Activated T-helper 2 cell treated with anti-CD3 and anti-CD28 coated beads, Interferon-gamma antibody, Interleukin-2, Interleukin-4, amounts not matched to agents 10 μg/mL and 5 μg/mL and 100 μg/mL, durations not matched to agents 14 hours and 24 hours and 36 hours (primary cell): Measurements from ENCODE around the gene PPP2CA. TPM values are rescaled to one million over a fixed set of nuclear protein-coding genes. Genes with fewer than 3 reads are reported as not detected.
"Not testable (repeated sequence)": the region's sequence is repeated elsewhere in the genome, so short reads cannot be mapped to it uniquely, and the experiment has no call there.

Experiments
- DNase-seq: peaks from one replicate; pipeline ENCODE4 v3.0.0; 2021; ENCODE audit warnings: low spot score
- H3K27ac Mint-ChIP-seq: one replicate; pipeline ENCODE4 v1.8.0; 2021; ENCODE audit warnings: mixed read lengths
- H3K27me3 Mint-ChIP-seq: one replicate; pipeline ENCODE4 v1.8.0; 2021; ENCODE audit warnings: low read depth, mixed read lengths
- H3K36me3 Mint-ChIP-seq: one replicate; pipeline ENCODE4 v1.8.0; 2021; ENCODE audit warnings: low read depth, mixed read lengths
- H3K4me1 Mint-ChIP-seq: one replicate; pipeline ENCODE4 v1.8.0; 2021; ENCODE audit warnings: low read depth, mixed read lengths
- H3K4me3 Mint-ChIP-seq: one replicate; pipeline ENCODE4 v1.8.0; 2021; ENCODE audit warnings: low read depth, mild to moderate bottlenecking, moderate library complexity, mixed read lengths
- H3K9me3 Mint-ChIP-seq: one replicate; pipeline ENCODE4 v1.8.0; 2021; ENCODE audit warnings: mixed read lengths
- intact Hi-C: fragments of 100-400 bp; cut with micrococcal nuclease; formaldehyde crosslinking; loops from one replicate; pipeline ENCODE4 v1.15.1; 2023
- total RNA-seq: library from RNA; stranded (reverse); gene quantifications from 2 replicates; pipeline ENCODE4 v1.2.3, GENCODE V29; 2022

PPP2CA gene
- total RNA-seq, result 171 and 179 TPM in 2 replicates

DNA sequence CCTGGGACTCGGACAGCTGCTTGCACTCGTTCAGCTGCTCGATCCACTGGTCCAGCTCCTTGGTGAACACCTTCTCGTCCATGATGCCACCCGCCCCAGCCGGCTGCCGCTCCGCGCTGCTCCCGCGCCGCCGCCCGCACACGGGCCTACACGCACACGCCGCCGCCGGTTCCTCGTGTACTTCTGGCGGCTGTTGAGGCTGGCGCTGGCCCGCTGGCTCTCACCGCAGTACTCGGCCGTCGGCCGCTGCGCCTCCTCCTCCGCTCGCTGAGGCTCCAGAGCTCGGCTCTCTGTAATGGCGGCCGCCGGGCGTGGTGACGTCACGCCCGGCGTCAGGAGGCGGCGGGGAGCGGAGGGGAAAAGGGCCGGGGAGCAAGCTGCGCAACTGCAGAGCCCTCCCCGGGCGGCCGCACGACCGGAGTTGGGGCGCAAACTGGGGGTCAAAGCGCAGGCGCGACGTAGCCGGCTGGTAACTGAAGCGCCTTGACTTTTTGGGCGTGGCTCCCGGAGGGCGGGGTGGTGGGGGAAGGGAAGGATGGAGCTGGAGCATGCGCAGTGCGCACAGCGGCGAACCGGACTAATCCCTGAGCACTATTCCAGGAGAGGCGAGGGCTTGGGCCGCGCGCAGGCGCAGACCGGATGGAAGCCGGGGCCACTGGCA, at the start of gene PPP2CA:
Gene PPP2CA (minus strand): TSS at position 294 of the 661 bp plus-strand sequence. CDS start 212 bp downstream, at position 82.
- Mint-ChIP-seq H3K9me3 (no peaks in the 10 kb centered on the region), H3K27me3 (no peaks in the 10 kb centered on the region), H3K4me1 (peaks cover 37% of the 10 kb centered on the region), H3K27ac (peak within 1 kb of the TSS; percentile 98), H3K4me3 (peak within 1 kb of the TSS; percentile 89), H3K36me3 (peaks cover 37% of the 10 kb centered on the region)
- intact Hi-C loops, result loop anchor here (1.0 to 5.0 kb wide), 5 partner anchors 49 to 301 kb away; partner anchors contain the start of genes JADE2, UBE2B and VDAC1
- peak; percentile 100 for DNase-seq

- Mint-ChIP-seq H3K4me1 (peaks cover 3% of the 10 kb centered on the region), H3K27ac (no peak overlapping the region)
- intact Hi-C loops, result no loop called here
Observed at GRCh38 chr5:134273642-134274395, 47.9 kb upstream of the PPP2CA start.

GRCh38 chr5:134271059-134271458, 45.2 kb upstream of the PPP2CA start:
- Mint-ChIP-seq H3K9me3 (peaks cover 10% of the 10 kb centered on the region), H3K4me3 (no peak overlapping the region), H3K27ac (no peak overlapping the region), H3K4me1 (peaks cover 1% of the 10 kb centered on the region), H3K27me3 (peaks cover 15% of the 10 kb centered on the region), H3K36me3 (no peaks in the 10 kb centered on the region)
- intact Hi-C loops, result no loop called here
- DNase-seq, result no peak

More at GRCh38 chr5:134273642-134274395, 47.9 kb upstream of the PPP2CA start:
- Mint-ChIP-seq H3K27me3 (peaks cover 6% of the 10 kb centered on the region), H3K4me3 (no peak overlapping the region), H3K9me3 (peaks cover 10% of the 10 kb centered on the region), H3K36me3 (no peaks in the 10 kb centered on the region)
- DNase-seq, result no peak

GRCh38 chr5:134268919-134269318, 43.0 kb upstream of the PPP2CA start:
- Mint-ChIP-seq H3K27ac (no peak overlapping the region), H3K4me3 (no peak overlapping the region), H3K36me3 (no peaks in the 10 kb centered on the region), H3K9me3 (peaks cover 19% of the 10 kb centered on the region), H3K4me1 (no peaks in the 10 kb centered on the region), H3K27me3 (peaks cover 20% of the 10 kb centered on the region)
- intact Hi-C loops, result no loop called here
- no peak for DNase-seq

GRCh38 chr5:134268019-134268601, 42.2 kb upstream of the PPP2CA start:
- H3K4me3 Mint-ChIP-seq, result no peak overlapping the region
- H3K9me3 Mint-ChIP-seq, result peaks cover 19% of the 10 kb centered on the region
- H3K4me1 Mint-ChIP-seq, result no peaks in the 10 kb centered on the region
- no peak overlapping the region for H3K27ac Mint-ChIP-seq
- H3K36me3 Mint-ChIP-seq, result no peaks in the 10 kb centered on the region
- DNase-seq, result no peak
- peaks cover 19% of the 10 kb centered on the region for H3K27me3 Mint-ChIP-seq
- intact Hi-C loops, result no loop called here

- H3K4me1 Mint-ChIP-seq, result no peaks in the 10 kb centered on the region
- H3K9me3 Mint-ChIP-seq, result peaks cover 25% of the 10 kb centered on the region
- intact Hi-C loops, result no loop called here
- H3K4me3 Mint-ChIP-seq, result no peak overlapping the region
- no peak for DNase-seq
- H3K27me3 Mint-ChIP-seq, result peaks cover 19% of the 10 kb centered on the region
- H3K36me3 Mint-ChIP-seq, result no peaks in the 10 kb centered on the region
- H3K27ac Mint-ChIP-seq, result no peak overlapping the region
Observed at GRCh38 chr5:134267366-134268018, 41.6 kb upstream of the PPP2CA start.

DNA sequence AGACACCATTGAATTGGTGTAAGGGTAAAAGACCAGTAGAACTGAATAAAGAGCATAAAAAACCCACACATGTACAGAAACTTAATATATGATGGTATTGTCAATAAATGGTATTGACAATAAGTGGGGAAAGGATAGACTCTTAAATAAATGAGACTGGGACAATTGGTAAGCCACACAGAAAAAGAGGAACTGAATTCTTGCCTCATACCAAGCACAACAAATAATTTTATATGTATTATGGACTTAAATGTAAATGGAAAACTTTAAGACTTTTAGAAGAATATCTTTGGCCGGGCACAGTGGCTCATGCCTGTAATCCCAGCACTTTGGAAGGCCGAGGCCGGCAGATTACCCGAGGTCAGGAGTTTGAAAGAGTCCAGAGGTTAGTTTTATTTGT, 37.9 kb upstream of the PPP2CA start:
- intact Hi-C loops, result no loop called here
- H3K4me1 Mint-ChIP-seq, result no peaks in the 10 kb centered on the region
- H3K4me3 Mint-ChIP-seq, result no peak overlapping the region
- no peaks in the 10 kb centered on the region for H3K36me3 Mint-ChIP-seq
- no peak for DNase-seq
- peaks cover 29% of the 10 kb centered on the region for H3K9me3 Mint-ChIP-seq
- H3K27me3 Mint-ChIP-seq, result peaks cover 19% of the 10 kb centered on the region
- no peak overlapping the region for H3K27ac Mint-ChIP-seq

- H3K27ac Mint-ChIP-seq, intact Hi-C loops: not testable (repeated sequence)
Observed at GRCh38 chr5:134262629-134263028, 36.8 kb upstream of the PPP2CA start.

GRCh38 chr5:134258896-134259295, 33.0 kb upstream of the PPP2CA start:
- intact Hi-C loops, result no loop called here
- H3K9me3 Mint-ChIP-seq, result peaks cover 20% of the 10 kb centered on the region
- H3K4me3 Mint-ChIP-seq, result no peak overlapping the region
- H3K4me1 Mint-ChIP-seq, result no peaks in the 10 kb centered on the region
- H3K36me3 Mint-ChIP-seq, result no peaks in the 10 kb centered on the region
- DNase-seq, result no peak
- peaks cover 2% of the 10 kb centered on the region for H3K27me3 Mint-ChIP-seq
- H3K27ac Mint-ChIP-seq, result no peak overlapping the region

More at GRCh38 chr5:134262629-134263028, 36.8 kb upstream of the PPP2CA start:
- Mint-ChIP-seq H3K9me3 (peaks cover 29% of the 10 kb centered on the region), H3K27me3 (peaks cover 15% of the 10 kb centered on the region)
- DNase-seq, H3K4me1 Mint-ChIP-seq, H3K4me3 Mint-ChIP-seq, H3K36me3 Mint-ChIP-seq: not testable (repeated sequence)

DNA sequence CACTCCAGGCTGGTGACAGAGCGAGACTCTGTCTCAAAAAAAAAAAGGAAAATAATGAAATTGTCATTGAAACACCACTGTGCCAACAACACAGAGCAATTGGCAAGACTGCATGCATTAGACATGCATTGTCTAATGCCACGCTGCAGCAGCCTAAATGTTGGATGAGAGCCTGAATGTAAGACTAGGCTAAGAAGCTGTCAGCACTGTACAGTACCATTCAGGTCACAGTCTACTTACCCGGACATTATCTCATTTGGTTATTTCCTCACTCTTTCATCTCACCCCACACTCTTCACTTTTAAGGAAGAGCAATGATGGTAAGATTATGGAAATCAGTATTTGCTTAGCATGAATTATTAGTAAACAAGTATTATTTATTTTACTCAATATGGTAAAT, 31.3 kb upstream of the PPP2CA start:
- Mint-ChIP-seq H3K4me3 (no peak overlapping the region), H3K4me1 (no peaks in the 10 kb centered on the region), H3K27ac (no peak overlapping the region), H3K27me3 (peaks cover 5% of the 10 kb centered on the region), H3K36me3 (no peaks in the 10 kb centered on the region), H3K9me3 (peaks cover 11% of the 10 kb centered on the region)
- no peak for DNase-seq
- intact Hi-C loops, result no loop called here

GRCh38 chr5:134255418-134256150, 29.7 kb upstream of the PPP2CA start:
- no peaks in the 10 kb centered on the region for H3K36me3 Mint-ChIP-seq
- intact Hi-C loops, result no loop called here
- H3K9me3 Mint-ChIP-seq, result no peaks in the 10 kb centered on the region
- DNase-seq, result no peak
- H3K27me3 Mint-ChIP-seq, result peaks cover 9% of the 10 kb centered on the region
- no peaks in the 10 kb centered on the region for H3K4me1 Mint-ChIP-seq
- no peak overlapping the region for H3K27ac Mint-ChIP-seq
- no peak overlapping the region for H3K4me3 Mint-ChIP-seq
